SU-DHL-6 (cell line): Measurements from ENCODE around the gene MPI.

ENCODE experiments used
- EZH2phosphoT487 ChIP-seq: fragments of 200-600 bp; sonication (generic), shearing (Covaris generic); conservative IDR thresholded peaks from 2 replicates; pipeline ENCODE4 v1.6.1; 2018; ENCODE audit warnings: mild to moderate bottlenecking, antibody characterized with exemption, low read length, moderate library complexity, mixed read lengths
- TF ChIP-seq, protein P1 (sequence below): fragments of 200-600 bp; sonication (generic); IDR thresholded peaks from one replicate; pipeline ENCODE4 v1.5.1; 2017; ENCODE audit warnings: antibody characterized with exemption, mild to moderate bottlenecking, low read length, moderate library complexity; ENCODE audit not compliant: insufficient read depth, poor library complexity, severe bottlenecking

- TF ChIP-seq, protein P1, sequence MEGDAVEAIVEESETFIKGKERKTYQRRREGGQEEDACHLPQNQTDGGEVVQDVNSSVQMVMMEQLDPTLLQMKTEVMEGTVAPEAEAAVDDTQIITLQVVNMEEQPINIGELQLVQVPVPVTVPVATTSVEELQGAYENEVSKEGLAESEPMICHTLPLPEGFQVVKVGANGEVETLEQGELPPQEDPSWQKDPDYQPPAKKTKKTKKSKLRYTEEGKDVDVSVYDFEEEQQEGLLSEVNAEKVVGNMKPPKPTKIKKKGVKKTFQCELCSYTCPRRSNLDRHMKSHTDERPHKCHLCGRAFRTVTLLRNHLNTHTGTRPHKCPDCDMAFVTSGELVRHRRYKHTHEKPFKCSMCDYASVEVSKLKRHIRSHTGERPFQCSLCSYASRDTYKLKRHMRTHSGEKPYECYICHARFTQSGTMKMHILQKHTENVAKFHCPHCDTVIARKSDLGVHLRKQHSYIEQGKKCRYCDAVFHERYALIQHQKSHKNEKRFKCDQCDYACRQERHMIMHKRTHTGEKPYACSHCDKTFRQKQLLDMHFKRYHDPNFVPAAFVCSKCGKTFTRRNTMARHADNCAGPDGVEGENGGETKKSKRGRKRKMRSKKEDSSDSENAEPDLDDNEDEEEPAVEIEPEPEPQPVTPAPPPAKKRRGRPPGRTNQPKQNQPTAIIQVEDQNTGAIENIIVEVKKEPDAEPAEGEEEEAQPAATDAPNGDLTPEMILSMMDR, result no peak
- no peak for TF ChIP-seq EZH2phosphoT487
Measured at GRCh38 chr15:74856537-74856936, 33.3 kb upstream of the MPI start.
